Kidney epithelial cell (primary cell): ENCODE results near the gene FANCG. TPM values are rescaled to one million over a fixed set of nuclear protein-coding genes. Genes with fewer than 3 reads are reported as not detected.

Experiments used
- DNase-seq: peaks from one replicate; pipeline ENCODE4 v3.0.0-alpha.2; 2010; ENCODE audit warnings: low read depth
- H3K27me3 ChIP-seq: 2 replicates; pipeline ENCODE4 v1.6.0; 2011; ENCODE audit warnings: low read length; ENCODE audit not compliant: control insufficient read depth, insufficient read depth
- H3K36me3 ChIP-seq: 2 replicates; pipeline ENCODE4 v1.5.1; 2011; ENCODE audit warnings: low read length; ENCODE audit not compliant: control insufficient read depth, insufficient read depth
- H3K4me3 ChIP-seq: 2 replicates; pipeline ENCODE4 v1.5.1; 2011; ENCODE audit warnings: low read depth, mild to moderate bottlenecking, control low read depth, low read length
- total RNA-seq: library from RNA; depleted of rRNA; stranded (reverse); fragments of >200 nt; gene quantifications from 2 replicates; pipeline ENCODE4 v1.2.3, GENCODE V29; 2015
- TF ChIP-seq, protein P1 (sequence below): IDR thresholded peaks from 2 replicates; pipeline ENCODE4 v1.5.1; 2011; ENCODE audit warnings: mild to moderate bottlenecking, moderate library complexity, low read length, control low read depth, inconsistent platforms; ENCODE audit not compliant: insufficient read depth, poor library complexity, severe bottlenecking

The FANCG gene
- total RNA-seq, 1 donor from 2014 or later = 22.3 TPM

GRCh38 chr9:35027860-35028259 is 51.9 kb downstream of the FANCG start:
- H3K4me3 ChIP-seq = no peak overlapping the region
- no peak for DNase-seq
- H3K36me3 ChIP-seq = no peaks in the 10 kb centered on the region
- TF ChIP-seq, protein P1, sequence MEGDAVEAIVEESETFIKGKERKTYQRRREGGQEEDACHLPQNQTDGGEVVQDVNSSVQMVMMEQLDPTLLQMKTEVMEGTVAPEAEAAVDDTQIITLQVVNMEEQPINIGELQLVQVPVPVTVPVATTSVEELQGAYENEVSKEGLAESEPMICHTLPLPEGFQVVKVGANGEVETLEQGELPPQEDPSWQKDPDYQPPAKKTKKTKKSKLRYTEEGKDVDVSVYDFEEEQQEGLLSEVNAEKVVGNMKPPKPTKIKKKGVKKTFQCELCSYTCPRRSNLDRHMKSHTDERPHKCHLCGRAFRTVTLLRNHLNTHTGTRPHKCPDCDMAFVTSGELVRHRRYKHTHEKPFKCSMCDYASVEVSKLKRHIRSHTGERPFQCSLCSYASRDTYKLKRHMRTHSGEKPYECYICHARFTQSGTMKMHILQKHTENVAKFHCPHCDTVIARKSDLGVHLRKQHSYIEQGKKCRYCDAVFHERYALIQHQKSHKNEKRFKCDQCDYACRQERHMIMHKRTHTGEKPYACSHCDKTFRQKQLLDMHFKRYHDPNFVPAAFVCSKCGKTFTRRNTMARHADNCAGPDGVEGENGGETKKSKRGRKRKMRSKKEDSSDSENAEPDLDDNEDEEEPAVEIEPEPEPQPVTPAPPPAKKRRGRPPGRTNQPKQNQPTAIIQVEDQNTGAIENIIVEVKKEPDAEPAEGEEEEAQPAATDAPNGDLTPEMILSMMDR = no peak
- H3K27me3 ChIP-seq = no peaks in the 10 kb centered on the region

- TF ChIP-seq, protein P1 = no peak
These were observed 52.4 kb downstream of the FANCG start for GRCh38 chr9:35027374-35027773.

DNA sequence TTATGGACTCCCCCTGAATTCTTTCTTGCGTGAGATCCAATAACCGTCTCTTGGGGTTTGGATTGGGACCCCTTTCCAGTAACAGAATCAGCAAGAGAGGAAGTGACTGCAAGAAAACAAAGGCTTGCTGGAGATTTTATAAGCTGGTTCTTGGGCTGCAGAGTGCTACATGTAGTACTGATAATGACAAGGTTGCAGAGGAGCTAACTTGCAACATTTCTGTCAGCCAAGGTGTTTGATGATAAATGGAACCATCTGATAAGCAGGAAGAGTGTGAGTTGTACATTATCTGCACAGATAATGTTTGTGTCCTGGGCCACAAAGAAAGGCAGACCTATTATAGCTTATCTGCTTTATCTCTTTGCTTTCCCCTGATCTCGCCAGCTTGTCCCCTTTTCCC is 53.1 kb downstream of the FANCG start:
- no peaks in the 10 kb centered on the region for H3K27me3 ChIP-seq
- no peaks in the 10 kb centered on the region for H3K36me3 ChIP-seq
- H3K4me3 ChIP-seq = no peak overlapping the region
- DNase-seq = no peak
- TF ChIP-seq, protein P1 = no peak

More at GRCh38 chr9:35027374-35027773, 52.4 kb downstream of the FANCG start:
- Histone ChIP-seq H3K36me3 (no peaks in the 10 kb centered on the region), H3K27me3 (no peaks in the 10 kb centered on the region), H3K4me3 (no peak overlapping the region)
- no peak for DNase-seq

Other genes starting within 250 kb of the FANCG start
- 0.07 and 0.58 TPM in 2 replicates for gene PHF24, start 121.7 kb downstream of the FANCG start, total RNA-seq
- 24.8 and 25.5 TPM in 2 replicates for gene DNAJB5, start 90.2 kb downstream of the FANCG start, total RNA-seq
- 246 and 250 TPM in 2 replicates for gene VCP, start 7.3 kb downstream of the FANCG start, total RNA-seq
- 21.1 and 27.8 TPM in 2 replicates for gene PIGO, start 16.6 kb upstream of the FANCG start, total RNA-seq
- gene STOML2, start 23.2 kb upstream of the FANCG start, total RNA-seq = 227 and 264 TPM in 2 replicates
- gene ATOSB, start 35.9 kb upstream of the FANCG start, total RNA-seq = 37.1 and 41.6 TPM in 2 replicates
- gene UNC13B, start 82.1 kb upstream of the FANCG start, total RNA-seq = 30.0 and 30.1 TPM in 2 replicates